GM12864 (cell line): ENCODE measurements around the gene AKT3.
"Not testable (repeated sequence)": the region's sequence is repeated elsewhere in the genome, so short reads cannot be mapped to it uniquely, and the experiment has no call there.

Experiments used
- DNase-seq: peaks from one replicate; pipeline ENCODE4 v3.0.0-alpha.2; 2011; ENCODE audit warnings: low read depth
- H3K4me3 ChIP-seq: 2 replicates; pipeline ENCODE4 v1.5.1; 2011; ENCODE audit warnings: mild to moderate bottlenecking, low read depth, low read length, control low read depth
- TF ChIP-seq, protein P1 (sequence below): IDR thresholded peaks from 2 replicates; pipeline ENCODE4 v1.5.1; 2011; ENCODE audit warnings: low read depth, mild to moderate bottlenecking, moderate library complexity, low read length, control low read depth, inconsistent platforms; ENCODE audit errors: missing control alignments

The AKT3 gene

DNA sequence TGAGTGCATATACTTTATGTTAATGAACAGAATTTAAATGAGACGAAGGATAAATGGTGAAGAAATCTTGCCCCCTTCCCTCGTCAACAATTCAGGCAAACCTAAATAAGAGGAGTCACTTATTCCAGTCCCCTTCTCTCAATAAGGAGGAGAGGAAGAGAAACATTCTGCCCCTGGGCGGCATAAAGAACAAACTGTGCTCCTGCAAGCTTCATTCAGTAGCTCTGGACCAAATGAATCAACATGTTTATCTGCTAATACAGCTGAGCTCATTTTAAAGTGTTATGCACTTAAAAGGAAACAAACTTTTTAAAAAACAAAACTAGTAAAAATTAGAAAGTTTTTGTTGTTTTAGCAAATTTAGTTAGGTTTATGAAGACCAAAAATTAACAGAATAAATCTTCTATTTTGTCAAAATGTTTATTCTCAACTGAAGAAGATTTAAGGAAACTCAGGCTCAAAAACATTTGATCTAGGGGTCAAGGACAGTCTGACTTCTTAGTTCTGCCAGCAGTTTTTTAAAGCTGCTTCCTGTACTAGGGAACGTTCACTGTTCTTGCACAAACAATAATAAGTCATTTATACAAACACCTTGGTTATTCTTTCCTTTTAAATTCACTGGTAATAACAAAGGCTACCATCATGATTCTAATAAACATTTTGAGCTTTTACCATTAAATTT is 58.3 kb downstream of the AKT3 start:
- no peak for DNase-seq
- no peak overlapping the region for H3K4me3 ChIP-seq
- TF ChIP-seq, protein P1, sequence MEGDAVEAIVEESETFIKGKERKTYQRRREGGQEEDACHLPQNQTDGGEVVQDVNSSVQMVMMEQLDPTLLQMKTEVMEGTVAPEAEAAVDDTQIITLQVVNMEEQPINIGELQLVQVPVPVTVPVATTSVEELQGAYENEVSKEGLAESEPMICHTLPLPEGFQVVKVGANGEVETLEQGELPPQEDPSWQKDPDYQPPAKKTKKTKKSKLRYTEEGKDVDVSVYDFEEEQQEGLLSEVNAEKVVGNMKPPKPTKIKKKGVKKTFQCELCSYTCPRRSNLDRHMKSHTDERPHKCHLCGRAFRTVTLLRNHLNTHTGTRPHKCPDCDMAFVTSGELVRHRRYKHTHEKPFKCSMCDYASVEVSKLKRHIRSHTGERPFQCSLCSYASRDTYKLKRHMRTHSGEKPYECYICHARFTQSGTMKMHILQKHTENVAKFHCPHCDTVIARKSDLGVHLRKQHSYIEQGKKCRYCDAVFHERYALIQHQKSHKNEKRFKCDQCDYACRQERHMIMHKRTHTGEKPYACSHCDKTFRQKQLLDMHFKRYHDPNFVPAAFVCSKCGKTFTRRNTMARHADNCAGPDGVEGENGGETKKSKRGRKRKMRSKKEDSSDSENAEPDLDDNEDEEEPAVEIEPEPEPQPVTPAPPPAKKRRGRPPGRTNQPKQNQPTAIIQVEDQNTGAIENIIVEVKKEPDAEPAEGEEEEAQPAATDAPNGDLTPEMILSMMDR = no peak

DNA sequence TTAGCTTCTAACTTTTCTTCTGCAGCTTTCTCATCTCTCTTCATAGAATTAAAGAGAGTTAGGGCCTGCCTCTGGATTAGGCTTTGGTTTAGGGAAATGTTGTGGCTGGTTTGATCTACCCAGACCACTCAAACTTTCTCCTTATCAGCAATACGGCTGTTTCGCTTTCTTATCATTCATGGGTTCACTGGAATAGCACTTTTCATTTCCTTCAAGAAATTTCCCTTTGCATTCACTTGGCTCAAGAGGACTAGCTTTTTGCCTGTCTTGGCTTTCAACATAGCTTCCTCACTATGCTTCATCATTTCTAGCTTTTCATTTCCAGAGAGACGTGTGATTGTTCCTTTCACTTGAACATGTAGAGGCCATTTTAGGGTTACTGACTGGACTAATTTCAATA is 59.6 kb downstream of the AKT3 start:
- H3K4me3 ChIP-seq = no peak overlapping the region
- no peak for DNase-seq
- TF ChIP-seq, protein P1 = no peak

DNA sequence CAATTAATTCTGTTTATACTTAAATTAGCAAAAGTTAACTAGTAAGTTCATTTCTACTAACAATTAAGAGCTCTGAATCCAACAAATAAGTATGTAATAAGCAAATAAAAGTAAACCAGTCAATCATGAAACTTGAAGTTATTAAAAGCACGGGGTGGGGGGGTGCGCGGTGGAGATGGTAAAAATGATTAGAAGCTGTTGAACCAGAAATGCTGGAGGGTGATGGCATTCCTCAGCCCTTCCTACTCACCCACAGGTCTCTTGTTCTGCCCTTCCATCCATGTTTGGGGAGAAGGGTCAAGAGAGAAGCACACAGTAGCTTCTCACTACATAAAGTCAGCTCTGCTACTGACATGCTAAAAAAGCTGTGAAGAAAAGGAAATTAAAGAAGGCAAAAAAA is 63.5 kb downstream of the AKT3 start:
- no peak for DNase-seq
- TF ChIP-seq, protein P1 = no peak
- no peak overlapping the region for H3K4me3 ChIP-seq

DNA sequence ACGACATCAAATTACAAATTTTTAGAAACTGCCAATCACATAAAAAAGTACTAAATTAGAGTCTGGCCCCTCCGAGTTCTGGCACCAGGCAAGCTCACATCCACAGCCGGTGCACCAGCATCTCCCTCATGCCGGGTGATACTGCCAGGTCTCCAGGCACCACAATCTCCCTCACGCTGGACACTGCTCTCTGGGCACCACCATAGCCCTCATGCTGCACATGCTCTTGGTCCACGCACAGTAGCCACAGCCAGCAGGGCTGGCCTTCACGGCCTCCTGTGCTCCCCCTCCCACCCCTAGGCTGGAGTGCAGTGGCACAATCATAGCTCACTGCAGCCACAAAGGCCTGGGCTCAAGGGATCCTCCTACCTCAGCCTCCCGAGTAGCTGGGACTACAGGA is 65.5 kb downstream of the AKT3 start:
- H3K4me3 ChIP-seq = no peak overlapping the region
- DNase-seq = no peak
- TF ChIP-seq, protein P1 = no peak

DNA sequence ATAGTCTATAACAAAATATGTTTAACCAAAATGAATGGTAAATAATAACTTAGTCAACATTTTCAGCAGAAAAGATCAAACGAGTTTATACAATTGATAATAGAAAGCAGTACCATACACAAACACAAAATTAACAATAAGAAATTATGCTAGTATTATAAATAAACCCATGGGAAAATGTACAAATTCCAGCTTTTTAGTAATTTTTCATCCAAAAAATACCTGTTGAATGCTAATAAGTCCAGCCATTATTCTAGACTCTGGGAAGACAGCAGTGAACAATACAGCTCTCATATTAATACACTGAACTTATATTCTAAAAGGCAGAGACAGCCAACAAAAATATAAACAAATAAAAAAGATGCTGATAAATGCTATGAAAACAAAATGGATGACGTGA is 66.3 kb downstream of the AKT3 start:
- no peak overlapping the region for H3K4me3 ChIP-seq
- DNase-seq = no peak
- TF ChIP-seq, protein P1 = no peak

DNA sequence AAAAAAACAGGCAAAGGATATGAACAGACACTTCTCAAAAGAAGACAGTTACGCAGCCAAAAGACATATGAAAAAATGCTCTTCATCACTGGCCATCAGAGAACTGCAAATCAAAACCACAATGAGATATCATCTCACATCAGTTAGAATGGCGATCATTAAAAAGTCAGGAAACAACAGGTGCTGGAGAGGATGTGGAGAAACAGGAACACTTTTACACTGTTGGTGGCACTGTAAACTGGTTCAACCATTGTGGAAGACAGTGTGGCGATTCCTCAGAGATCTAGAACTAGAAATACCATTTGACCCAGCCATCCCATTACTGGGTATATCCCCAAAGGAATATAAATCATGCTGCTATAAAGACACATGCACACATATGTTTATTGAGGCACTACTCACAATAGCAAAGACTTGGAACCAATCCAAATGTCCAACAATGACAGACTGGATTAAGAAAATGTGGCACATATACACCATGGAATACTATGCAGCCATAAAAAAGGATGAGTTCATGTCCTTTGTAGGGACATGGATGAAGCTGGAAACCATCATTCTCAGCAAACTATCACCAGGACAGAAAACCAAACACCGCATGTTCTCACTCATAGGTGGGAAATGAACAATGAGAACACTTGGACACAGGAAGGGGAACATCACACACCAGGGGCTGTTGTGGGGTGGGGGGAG is 77.5 kb downstream of the AKT3 start:
- H3K4me3 ChIP-seq, DNase-seq: not testable (repeated sequence)

DNA sequence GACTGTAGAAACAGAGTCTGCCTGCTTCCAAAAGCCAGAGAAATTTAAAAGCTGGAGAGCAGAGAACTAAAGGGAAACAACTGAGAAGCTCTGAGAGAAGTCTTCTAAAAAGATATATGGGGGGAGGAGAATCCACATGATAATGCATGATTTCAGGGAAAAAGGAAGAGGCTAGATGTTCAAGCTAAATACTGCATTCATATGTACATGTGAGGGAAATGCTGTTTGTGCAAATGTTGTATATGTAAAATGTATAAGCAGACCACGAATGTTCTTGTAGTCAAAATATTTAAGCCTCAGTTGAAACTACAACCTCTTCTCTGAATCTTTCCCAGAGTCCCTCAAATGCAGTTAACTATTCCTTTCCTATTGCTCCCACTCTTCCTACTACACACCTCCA is 79.2 kb downstream of the AKT3 start:
- TF ChIP-seq, protein P1 = no peak
- DNase-seq = no peak

More for the DNA sequence above, 79.2 kb downstream of the AKT3 start:
- no peak overlapping the region for H3K4me3 ChIP-seq
